Renal cortex interstitium (tissue), 11 donors: ENCODE data around the gene KCNK6. TPM values are rescaled to one million over a fixed set of nuclear protein-coding genes. Genes with fewer than 3 reads are reported as not detected.
"Not testable (repeated sequence)": the region's sequence is repeated elsewhere in the genome, so short reads cannot be mapped to it uniquely, and the experiment has no call there.

ENCODE experiments used
- DNase-seq, 11 donors: peaks; one replicate each; pipeline ENCODE4 v3.0.0-alpha.2; 2013; ENCODE audit warnings: low read depth in 9 of 11, low spot score in 4 of 11; ENCODE audit errors: extremely low read depth in 1 of 11
- polyA plus RNA-seq, 3 donors: library from polyadenylated mRNA; unstranded; fragments of 120-200 nt; gene quantifications; one replicate each; pipeline ENCODE4 v1.2.1, GENCODE V29; 2013; ENCODE audit not compliant: insufficient read length in 3 of 3

KCNK6 gene
- polyA plus RNA-seq, 3 donors, result 3.0 to 4.0 (median 3.1) TPM

DNA sequence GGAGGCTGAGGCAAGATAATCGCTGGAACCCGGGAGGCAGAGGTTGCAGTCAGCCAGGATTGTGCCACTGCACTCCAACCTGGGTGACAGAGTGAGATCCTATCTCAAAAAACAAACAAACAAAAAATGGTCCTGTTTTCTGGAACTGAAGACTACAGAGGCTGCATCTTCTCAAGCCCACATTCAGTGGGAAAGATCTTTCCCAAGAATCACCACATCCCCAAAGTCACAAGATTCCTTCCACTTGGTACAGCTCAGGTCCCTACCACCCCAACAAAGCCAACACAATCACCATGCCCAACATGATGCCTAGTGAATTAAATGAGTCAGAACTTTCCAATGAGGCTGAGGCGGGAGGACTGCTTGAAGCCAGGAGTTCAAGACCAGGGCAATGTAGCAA, 31.2 kb downstream of the KCNK6 start:
- no peak for DNase-seq

DNA sequence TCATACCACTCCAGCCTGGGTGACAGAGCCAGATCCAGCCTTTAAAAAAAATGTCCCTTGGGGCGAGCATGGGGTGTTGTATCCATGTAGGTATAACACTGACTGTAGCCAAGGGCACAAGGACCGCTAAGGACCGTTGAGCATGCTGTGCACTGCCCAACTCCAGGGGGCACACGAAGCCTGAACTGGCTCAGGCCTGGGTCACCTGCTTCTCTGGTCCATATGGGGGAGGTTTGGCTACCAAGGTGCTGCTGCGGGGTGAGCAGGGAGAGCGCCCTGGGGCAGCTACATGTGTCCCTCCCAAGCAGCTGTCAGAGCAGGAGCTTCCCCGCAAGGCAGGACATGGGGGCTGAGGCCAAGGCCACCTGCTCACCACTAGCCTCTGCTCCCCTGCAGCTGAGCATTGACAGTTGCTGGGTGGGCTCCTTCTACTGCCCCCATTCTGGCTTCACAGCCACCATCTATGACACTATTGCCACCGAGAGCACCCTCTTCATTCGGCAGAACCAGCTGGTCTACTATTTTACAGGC, 32.3 kb downstream of the KCNK6 start:
- no peak for DNase-seq

DNA sequence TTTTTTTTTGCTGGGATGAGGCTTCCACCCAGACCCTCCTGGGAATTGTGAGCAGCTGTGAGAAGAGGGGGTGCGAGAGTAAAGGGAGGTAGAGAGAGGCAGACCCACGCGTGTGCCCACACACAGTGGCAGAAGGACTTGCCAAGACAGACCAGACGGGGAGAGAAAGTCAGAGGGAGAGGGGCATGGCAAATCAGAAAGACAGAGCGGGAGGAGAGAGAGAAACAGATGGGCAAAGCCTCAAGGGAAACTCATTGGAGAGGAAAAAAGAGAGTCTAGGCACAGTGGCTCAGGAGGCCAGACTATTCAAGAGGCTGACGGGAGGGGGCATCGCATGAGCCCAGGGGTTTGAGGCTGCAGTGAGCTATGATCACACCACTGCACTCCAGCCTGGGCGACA, 33.0 kb downstream of the KCNK6 start:
- no peak for DNase-seq

DNA sequence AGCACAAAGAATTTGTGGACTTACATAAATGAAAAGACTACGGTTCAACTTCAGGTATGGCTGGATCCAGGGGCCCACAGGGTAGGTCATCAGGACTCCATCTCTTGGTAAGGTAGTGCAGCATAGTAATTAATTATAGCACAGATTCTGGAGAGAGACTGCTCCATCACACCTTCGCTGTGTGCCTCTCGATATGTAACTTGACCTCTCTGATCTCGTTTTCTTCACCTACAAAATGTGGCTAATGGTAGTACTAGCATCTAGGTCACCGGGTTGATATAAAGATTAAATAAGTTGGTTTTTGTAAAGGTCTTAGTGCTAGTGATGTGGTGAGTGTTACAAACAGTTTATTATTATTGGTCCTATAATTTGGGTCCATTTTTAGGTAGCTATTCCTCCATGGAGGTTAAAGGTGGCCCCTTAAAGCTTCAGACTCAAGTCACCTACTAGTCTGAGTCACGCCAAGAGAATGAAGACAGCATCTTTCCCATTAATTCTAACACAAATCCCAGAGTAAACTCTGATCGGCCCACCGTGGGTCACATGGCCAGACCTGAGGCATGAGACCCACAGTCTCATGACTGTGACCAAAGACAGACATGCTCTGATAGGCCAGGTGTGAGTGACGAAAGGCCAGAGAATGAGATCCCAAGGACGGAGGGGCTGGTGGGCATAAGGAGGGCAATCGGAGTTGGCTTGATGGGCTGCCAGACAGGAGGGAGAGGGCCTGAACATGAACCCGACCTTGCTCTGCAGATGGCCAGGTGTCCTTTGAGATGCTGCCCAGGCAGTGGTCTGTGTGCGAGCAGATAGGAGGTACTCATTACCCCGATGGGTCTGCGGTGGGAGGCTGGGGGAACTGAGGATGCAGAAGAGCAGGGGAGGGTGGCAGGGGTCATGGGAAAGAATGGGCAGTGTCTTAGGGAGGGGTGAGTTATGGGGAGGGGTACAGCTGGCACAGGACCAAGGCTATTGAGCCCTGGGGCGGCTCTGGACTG, 36.4 kb downstream of the KCNK6 start:
- no peak for DNase-seq

DNA sequence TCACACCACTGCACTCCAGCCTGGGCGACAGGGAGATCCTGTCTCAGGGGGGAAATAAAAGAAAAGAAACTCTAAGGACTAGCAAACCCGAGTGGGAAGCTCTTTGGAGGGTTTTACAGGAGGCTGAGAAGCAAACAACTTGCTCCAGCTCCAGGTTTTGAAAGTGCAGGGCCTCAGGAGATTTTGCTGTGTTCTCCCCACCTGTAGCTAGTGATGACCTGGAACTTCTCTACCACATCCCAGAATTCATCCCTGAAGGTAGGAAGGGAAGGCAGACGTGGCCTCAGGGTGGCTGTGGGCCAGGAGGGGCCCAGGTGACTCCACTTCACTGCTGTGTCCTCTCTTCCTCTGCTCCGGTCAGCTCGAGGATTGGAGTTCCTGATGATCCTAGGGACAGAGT, 38.4 kb downstream of the KCNK6 start:
- no peak for DNase-seq

DNA sequence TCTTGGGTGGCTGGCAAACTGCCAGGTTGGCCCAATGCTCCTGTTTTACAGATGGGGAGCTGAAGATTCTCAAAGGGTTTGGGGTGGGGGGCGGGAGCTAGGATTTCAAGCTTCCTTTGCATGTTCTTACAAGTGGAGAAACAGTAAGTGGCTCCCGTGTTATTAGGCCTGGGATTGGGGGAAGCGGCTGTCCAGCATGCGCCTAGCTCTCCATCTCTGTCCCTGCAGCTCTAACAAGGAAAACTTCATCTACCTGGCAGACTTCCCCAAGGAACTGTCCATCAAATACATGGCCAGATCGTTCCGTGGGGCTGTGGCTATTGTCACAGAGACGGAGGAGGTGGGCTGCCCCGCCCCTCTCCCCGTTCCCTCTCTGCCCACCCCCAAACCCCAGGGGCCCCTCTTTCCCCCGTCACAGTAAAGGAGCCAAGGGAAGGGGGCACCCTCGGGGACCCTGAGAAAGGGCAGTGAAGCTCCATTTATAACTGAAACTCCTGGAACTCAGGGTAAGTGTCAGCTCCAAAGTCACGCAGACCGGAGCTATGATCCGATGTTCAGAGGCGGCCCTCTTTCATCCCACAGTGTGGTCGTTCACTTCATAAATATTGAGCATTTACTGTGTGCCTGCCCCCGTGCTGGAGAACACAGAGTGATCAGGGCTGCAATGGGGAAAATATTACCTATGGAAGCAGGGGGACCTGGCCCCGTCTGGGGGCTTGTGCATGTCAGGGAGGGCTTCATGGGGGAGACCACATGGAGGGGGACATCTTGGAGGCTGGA, 39.8 kb downstream of the KCNK6 start:
- no peak for DNase-seq

DNA sequence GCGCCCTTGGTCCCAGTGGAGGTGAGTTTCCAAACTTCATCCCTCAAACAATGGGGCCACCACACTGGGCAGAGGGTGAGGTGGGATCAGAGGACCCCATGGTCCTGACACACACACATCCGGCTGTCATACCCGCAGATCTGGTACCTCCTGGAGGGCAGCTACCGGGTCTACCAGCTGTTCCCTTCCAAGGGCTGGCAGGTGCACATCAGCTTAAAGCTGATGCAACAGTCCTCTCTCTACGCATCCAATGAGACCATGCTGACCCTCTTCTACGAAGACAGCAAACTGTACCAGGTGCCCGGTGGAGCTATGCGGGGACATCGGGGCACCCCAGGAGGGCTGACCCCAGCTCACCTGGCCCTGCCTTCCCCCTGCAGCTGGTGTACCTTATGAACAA, 40.7 kb downstream of the KCNK6 start:
- DNase-seq, result no peak

DNA sequence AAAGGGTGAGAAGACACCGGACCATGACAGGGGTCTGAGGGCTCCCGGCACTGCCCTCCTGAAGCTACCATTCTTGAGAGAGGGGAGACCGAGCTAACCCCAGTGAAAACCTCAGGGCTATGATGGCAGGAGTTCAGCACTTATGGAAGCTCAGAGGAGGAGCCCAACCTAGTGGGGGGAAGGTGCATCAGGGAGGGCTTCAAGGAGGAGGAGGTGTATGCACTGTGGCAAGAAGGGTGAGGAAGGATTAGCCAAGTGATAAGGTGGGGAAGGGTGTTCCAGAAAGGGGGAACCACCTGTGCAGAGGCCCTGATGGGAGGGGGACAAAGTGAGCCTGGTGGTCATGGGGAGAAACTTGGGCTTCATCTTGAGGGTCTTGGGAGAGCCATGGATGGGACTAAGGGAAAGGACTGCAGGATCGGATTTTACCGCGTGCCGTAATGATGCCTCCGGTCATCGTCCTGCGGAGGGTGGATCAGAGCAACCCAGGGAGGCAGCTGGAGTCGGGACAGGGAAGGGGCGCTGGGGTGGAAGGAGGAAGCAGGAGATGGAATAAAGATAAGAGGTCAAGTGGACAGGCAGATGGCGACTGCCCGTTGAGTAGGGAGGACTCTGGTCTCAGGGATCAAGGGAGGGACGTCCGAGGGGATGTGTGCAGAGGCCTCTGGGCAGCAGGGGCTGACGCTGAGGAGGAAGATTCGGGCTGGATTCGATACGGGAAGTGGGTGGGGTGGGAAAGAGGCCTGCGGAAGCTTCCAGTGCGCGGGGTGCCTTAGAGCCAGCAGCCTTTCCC, 41.4 kb downstream of the KCNK6 start:
- no peak for DNase-seq

DNA sequence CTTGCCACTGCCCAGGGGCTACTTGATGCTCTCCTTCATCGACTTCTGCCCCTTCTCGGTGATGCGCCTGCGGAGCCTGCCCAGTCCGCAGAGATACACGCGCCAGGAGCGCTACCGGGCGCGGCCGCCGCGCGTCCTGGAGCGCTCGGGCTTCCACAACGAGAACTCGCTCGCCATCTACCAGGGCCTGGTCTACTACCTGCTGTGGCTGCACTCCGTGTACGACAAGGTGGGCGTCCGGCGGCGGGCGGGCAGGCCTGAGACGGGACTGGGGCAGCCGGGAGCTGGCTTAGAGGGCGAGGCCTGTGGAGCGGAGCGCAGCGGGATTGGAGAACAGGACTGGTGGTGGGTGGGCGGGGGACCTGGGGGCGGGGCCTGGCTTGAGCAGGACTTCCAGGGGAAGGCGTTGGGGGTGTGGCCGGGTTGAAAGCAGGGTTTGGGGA, 42.0 kb downstream of the KCNK6 start:
- peak; percentile 44 to 82 (median 71) for DNase-seq

DNA sequence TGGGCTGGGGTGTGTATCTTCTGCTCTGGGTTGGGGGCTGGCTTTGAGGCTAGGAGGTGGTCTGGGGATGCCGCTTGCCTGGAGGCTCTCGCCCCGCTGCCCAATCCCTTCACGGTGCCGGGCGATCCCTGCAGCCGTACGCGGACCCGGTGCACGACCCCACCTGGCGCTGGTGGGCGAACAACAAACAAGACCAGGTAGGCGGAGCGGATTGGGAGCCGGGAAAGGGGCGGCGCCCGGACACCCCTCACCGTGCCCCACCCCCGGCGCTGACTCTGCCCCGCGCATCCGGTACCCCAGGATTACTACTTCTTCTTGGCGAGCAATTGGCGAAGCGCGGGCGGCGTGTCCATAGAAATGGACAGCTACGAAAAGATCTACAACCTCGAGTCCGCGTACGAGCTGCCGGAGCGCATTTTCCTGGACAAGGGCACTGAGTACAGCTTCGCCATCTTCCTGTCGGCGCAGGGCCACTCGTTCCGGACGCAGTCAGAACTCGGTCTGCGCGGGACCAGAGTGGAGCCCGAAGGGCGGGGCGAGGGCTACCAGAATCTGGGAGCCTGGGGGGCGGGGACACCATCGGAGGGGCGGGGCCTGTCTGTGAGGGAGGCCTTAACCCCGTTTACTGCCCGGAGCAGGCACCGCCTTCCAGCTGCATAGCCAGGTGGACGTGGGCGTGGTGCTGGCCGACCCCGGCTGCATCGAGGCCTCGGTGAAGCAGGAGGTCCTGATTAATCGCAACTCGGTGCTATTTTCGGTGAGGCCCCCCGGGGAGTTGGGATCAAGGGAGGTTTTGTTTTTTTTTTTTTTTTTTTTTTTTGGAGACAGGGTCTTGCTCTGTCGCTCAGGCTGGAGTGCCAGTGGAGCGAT, 42.7 kb downstream of the KCNK6 start:
- peak in 7 of 11 donors; percentile 24 to 54 (median 43) for DNase-seq

DNA sequence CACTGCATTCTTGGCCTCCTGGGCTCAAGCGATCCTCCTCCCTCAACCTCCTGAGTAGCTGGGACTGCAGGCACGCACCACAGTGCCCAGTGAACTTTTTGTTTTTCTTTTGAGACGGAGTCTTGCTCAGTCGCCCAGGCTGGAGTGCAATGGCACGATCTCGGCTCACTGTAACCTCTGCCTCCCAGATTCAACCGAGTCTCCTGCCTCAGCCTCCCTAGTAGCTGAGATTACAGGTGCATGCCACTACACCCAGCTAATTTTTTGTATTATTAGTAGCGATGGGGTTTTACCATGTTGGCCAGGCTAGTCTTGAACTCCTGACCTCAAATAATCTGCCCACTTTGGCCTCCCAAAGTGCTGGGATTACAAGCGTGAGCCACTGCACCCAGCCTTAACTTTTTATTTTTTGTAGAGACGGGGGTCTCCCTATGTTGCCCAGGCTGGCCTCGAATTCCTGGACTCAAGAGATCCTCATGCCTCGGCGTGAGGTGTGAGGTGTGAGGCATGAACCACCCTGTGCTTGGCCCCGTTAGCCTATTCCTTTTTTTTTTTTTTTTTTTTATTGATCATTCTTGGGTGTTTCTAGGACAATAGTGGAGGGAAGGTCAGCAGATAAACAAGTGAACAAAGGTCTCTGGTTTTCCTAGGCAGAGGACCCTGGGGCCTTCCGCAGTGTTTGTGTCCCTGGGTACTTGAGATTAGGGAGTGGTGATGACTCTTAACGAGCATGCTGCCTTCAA, 43.5 kb downstream of the KCNK6 start:
- not testable (repeated sequence) for DNase-seq

DNA sequence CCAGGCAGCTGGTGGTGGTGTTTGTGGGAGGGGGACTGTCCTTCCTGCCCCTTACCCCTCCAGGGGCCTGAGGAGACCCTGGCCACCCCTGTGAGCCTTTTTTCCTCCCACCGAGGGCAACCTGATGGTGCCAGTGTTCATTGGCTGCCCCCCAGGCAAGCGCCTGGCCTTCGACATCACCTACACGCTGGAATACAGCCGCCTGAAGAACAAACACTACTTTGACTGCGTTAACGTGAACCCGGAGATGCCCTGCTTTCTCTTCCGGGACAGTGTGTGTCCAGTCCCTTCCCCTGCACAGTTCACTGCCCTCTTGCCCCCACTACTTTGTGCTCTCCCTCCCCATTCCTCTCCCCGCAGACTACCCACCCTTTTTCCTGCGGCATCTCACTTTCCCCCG, 47.4 kb downstream of the KCNK6 start:
- DNase-seq, result no peak

DNA sequence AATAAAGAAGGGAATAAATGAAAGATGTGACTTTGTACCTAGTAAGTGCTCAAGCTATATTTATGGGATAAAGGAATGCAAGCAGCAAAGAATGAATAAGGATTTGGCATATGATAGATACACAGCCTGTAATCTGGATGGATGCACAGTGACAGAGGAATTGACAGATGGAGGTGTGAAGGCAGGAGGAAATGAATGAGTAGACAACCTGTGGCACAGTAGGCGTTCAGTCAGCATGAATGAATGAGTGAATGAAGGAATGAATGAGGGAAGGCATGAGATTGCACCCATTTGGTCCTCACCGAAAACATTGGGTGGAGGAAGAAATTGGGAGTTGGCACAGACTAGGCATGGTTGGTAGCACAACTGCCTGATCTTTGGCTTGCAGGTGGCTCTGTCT, 49.9 kb downstream of the KCNK6 start:
- no peak for DNase-seq

DNA sequence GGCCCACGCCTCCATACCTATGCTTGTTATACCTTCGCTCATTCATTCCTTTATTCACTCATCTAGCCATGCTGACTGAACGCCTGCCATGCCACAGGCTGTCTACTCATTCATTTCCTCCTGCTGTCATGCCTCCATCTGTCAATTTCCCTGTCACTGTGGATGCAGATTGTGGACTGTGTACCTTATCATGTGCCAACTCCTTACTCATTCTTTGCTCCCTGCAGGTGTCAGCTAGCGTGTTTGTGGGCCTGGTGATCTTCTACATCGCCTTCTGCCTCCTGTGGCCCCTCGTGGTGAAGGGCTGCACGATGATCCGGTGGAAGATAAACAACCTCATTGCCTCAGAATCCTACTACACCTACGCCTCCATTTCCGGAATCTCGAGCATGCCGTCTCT, 50.7 kb downstream of the KCNK6 start:
- no peak for DNase-seq

DNA sequence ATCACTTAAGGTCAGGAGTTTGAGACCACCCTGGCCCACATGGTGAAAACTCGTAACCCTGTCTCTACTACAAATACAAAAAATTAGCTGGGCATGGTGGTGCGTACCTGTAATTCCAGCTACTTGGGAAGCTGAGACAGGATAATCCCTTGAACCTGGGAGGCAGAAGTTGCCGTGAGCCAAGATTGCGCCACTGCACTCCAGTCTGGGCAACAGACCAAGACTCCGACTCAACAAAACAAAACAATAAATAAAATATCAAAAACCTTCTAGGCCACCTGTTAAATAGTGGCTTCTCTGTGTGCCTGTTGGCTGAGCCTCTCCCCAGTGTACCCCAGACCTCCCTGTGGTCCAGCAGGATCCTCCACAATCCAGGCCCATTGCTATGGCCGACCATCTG, 51.4 kb downstream of the KCNK6 start:
- DNase-seq, result no peak

DNA sequence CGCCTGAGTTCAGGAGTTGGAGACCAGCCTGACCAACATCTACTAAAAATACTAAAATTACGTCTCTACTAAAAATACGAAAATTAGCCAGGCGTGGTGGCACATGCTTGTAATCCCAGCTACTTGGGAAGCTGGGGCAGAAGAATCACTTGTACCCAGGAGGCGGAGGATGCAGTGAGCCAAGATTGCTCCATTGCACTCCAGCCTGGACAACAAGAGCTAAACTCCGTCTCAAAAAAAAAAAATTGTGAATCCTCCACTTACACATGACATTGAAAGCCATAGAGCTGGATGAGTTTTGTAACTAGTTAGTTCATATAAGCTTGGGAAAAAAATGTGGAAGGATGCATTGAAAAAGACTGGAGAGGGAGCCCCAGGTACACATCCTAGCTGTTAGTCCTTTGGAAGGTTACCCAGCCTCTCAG, 54.3 kb downstream of the KCNK6 start:
- DNase-seq, result no peak

DNA sequence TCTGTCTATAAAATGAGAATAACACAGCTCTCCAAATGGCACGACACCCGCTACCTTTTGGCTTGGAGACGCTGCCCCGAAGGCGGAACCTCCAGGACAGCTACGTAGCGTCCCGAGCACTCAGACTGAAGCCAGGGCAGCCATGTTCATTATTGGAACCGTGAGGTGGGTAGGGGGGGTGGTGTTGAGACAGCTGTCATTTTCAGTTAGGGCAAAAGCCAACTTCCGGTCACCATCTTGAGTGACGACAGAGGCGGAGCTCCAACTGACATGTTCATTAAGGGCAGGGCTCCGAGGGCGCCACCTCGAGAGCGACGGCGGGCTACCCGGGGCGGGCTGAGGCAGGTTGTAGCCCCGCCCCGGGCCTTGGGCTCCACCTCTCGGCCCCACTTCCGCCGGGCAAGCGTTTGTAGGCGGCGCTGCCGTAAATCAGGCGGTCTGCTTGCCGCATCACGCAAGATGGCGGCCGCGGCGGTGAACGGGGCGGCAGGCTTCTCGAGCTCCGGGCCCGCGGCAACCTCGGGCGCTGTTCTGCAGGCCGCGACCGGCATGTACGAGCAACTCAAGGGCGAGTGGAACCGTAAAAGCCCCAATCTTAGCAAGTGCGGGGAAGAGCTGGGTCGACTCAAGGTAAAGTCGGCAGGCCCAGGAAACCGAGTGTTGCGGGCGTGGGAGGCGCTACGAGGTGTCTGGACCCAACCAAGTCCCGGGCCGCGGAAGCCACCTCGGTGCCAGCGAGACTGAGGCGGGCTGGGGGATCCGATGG, 54.9 kb downstream of the KCNK6 start, which contains the start of gene PSMD8:
Gene PSMD8, plus strand, starts transcription at position 240 of the 766 bp plus-strand sequence. Its CDS starts 31 bp downstream, at position 271.
- peak; percentile 94 to 99 (median 98) for DNase-seq
